Adipose tissue (tissue), 3 donors: ENCODE data around the gene ALAS1. TPM values are rescaled to one million over a fixed set of nuclear protein-coding genes. Genes with fewer than 3 reads are reported as not detected.
A peak's percentile ranks its signal among the peaks of the same experiment; 100 is the strongest.

ENCODE experiments used
- H3K27ac ChIP-seq: one replicate; pipeline ENCODE4 v1.5.1; 2013; ENCODE audit warnings: low read depth, low read length
- WGBS, 3 donors: extraction: QIAGEN DNeasy Blood & Tissue Kit; methylation state at CpG; one replicate each; pipeline ENCODE4 v1.1.7; 2013; 5-methylcytosine and 5-hydroxymethylcytosine counted together
- polyA plus RNA-seq, 3 donors: library from polyadenylated mRNA; stranded (reverse); fragments of 200-250 nt; gene quantifications; one replicate each; pipeline ENCODE4 v1.2.3, GENCODE V29; 2013
- donor health status: healthy with polysubstance abuse.
- donor health status: Bipolar disorder and iron deficiency.
- donor health status: healthy.

ALAS1 gene
- polyA plus RNA-seq, 3 donors = 17.1 to 70.8 (median 37.3) TPM

DNA sequence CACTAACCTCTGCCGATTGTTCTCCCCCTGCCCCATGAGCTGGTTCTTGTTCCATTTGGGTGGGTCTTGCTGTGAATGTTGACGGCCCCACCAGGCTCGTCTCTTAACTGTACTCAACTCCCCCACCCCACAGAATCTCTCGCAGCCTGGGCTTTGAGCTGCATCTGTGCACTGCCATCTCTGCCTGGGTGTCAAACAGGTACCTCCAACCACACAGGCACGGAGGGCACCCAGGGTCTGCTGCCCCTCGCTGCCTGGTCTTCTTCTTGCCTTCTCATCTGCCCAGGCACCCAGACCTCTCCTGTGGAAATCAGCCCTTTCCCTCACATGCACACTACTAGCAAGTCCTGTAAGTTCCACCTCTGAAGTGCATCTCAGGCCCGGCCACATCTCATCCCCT lies 17.4 kb downstream of the ALAS1 start:
- H3K27ac ChIP-seq = no peak overlapping the region
- 92 to 98% (median 93%) methylated on average over 7 of the region's 7 CpGs for WGBS, 3 donors

DNA sequence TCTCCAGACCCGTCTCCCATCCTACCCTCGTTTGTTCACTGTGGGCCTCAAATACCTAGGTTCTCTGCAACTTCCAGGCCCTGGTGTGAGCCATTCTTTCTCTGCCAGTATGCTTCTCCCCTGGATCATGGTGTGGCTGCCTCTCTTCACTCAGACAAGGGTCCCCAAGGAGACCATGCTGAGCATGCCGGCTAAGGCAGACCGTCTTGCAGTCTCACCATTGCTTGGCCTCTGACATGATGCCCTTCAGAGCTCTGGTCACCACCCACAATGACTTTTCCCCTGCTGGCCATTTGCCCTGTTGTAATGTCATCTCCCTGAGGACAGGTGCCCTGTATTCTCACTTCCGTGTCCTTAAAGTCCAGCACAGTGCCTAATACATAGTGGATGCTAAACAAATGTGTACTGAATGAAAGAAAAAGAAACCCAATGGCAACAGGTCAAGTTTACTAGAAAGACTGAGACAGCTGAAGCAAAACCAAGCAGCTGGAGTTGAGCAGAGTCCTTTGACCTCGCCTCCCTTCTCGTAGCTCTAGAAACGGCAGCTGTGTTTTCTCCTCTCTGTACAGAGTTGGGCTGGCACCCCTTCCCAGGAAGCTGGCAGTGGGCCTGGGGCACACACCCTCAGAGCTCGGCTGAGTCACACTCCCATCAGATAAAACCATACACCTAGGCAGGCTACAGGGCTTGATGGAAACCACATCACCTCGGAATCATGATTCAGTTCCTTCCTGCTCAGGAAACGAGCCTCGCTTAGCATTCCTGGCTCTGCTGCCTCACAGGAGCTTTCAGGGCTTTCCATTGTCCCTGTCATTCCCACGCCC lies 18.8 kb downstream of the ALAS1 start:
- 24 to 30% (median 26%) methylated on average over 13 of the region's 13 CpGs for WGBS, 3 donors
- H3K27ac ChIP-seq = peak overlapping the region; percentile 26

DNA sequence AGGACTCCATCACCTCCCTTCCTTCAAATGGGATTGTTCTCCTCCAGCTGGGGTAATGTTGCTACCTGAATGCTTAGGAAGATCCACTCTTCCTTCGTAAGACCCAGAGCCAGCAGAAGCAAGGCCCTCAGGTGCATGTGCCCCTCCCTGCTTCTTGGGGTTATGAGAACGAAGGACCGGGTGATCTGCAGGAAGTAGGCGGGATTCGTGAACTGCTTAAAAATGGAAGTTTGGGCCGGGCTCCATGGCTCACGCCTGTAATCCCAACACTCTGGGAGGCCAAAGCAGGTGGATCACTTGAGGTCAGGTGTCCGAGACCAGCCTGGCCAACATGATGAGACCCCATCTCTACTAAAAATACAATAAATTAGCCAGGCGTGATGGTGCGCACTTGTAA lies 19.4 kb downstream of the ALAS1 start:
- no peak overlapping the region for H3K27ac ChIP-seq
- WGBS, 3 donors = 54 to 82% (median 55%) methylated on average over 10 of the region's 10 CpGs

DNA sequence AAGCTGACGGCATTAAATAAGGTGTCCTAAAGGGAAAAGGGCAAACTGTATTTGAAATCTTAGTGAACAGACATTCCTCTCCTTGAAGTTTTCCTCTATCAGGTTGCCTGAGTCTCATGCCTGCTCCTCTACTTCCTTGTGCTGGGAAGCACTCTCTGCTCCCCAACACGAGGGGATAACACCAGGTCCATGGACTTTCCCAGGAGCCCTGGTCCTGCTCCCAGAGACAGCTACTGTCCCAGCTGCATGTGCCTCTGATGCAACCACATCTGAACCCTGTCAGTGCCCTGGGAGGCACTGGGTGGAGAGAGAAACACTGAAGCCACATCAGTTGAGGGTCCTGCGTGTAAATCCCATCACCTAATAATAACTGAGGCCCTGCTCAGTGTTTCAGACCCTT lies 20.1 kb downstream of the ALAS1 start:
- peak overlapping the region; percentile 34 for H3K27ac ChIP-seq

DNA sequence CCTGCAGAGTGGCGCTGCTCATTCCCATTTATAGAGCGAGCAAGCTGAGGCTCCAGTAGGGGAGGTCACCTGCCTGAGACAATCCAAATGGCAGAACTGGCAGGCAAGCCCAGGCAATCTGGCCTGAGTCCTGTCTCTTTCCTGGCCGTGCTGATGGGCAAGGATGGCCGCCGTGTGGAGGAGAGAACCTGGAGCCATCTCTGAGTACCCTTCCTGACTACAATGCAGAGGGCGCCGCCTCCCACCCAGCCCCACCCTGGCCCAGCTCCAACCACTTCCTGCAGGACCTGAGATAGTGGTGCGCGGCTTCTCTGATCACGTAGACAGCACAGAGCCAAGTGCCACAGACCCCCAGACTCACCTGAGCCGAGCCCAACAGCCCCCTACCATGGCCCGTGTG lies 20.5 kb downstream of the ALAS1 start:
- WGBS, 3 donors = 52 to 77% (median 52%) methylated on average over 12 of the region's 12 CpGs
- H3K27ac ChIP-seq = peak overlapping the region; percentile 34

More for the DNA sequence above, 20.1 kb downstream of the ALAS1 start:
- 53 to 83% (median 65%) methylated on average over 3 of the region's 3 CpGs for WGBS, 3 donors

DNA sequence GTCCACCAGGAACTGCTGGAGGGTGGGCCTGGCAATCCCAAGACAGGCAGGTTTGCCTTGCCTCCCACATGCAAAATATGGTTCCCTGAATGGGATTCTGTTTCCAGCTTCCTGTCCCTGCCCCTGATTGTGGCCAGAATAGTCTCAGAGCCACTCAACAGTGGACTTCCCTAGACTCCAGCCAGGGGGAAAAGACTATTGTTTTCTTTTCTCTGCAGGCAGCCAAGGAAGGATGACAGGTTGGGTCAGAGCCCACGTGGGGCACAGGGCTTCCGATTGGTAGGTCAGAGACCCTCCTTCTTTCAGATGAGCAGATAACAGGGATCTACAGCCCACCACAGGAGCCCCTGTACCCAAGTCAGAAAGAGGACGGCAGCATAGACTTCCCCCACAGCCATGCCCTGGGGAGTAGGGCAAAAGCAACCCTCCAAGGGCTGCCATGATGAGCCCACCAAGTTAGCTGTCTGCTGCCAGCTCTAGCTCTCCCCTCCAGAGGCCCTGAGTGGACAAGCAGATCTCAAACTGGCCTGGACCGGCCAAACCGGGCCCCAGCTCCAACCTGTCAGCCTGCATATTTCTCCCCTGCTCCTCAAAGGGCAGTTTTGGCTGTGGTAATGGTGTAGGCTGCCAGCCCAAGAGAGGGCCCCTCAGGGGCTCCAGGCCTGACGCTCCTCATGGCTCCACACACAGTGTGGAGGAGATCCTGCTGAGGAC lies 21.1 kb downstream of the ALAS1 start:
- WGBS, 3 donors = 59 to 70% (median 64%) methylated on average over 6 of the region's 6 CpGs
- no peak overlapping the region for H3K27ac ChIP-seq

DNA sequence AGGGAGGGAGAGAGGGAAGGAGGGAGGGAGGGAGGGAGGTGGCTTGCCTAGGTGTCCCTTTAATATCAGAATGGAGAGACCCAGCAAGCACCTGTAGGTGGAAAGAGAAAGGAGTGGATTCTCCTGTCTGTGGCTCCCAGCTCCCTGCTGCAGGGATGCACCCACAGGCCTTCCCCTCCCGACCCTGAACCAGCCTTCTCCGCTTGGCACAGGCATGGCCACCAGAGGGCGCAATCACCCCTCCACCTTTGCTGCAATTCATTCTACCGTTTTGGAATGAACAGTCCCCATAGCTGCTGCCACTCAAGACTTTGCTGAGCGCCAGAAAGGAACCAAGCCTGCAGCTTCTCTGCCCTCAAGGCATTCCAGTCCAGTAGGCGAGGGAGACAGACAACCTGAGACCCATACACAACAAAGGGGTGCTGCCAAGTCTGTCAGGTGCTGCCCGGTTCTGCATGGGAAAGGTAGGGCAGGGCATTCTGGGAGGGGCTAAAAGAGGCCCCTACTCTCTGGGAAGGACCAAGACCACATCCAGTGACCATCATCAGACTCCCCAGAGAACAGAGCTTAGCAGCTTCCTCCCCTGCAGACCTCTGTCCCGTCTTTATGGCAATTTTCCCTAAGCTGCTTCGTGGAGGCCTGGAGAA lies 22.5 kb downstream of the ALAS1 start:
- WGBS, 3 donors = 29 to 35% (median 32%) methylated on average over 9 of the region's 9 CpGs
- no peak overlapping the region for H3K27ac ChIP-seq

DNA sequence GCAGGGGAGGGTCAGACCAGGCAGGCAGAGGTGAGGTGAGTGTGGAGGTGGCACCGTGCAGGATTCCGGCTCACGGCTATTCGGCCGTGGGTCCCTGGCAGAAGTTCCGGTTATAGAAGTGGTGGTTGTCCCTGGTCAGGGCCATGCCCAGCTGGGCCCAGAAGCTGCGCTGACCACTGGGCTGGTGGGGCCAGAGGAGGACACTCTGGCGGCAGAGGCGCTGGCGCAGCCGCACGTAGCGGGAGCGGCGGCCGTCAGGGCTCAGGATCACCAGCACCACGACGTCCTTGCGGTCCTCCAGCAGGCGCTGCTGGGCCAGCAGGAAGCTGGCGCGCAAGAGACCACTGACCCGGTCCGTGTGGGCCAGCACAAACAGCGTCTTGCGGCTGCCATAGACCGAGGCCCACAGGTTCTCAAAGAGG lies 23.2 kb downstream of the ALAS1 start:
- no peak overlapping the region for H3K27ac ChIP-seq
- WGBS, 3 donors = 91 to 96% (median 94%) methylated on average over 26 to 27 of the region's 27 CpGs

DNA sequence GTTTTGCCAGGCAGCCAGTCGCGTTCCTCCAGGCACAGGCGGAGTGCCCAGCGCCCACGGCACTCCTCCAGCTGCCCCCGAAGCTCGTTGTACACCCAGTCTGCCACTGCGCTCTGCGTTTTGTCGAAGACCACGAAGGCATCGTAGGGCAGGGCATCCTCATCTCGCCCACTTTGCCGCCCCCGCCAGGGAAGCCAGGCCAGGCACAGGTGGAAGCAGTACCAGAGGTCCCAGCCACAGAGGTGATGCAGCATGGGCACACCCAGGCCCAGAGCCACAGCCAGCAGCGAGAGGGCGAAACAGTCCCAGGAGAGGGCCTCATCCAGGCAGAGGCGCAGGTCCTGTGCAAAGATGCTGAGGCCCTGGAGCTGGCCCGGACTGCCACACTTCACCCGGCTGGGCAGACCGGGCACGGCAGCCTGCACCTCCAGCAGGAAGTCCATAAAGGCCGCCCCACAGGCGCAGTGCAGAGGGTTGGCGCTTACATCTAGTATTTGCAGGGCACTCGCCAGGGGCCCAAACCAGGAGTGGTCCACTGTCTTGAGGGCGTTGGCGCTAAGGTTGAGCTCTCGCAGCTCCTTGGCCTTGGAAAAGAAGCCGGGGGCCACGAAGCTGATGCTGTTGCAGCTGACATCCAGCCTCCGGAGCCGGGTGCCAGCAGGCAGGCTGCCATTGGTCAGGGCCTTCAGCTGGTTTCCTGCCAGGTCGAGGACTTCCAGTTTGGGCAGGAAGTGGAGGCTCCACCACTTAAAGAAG lies 23.8 kb downstream of the ALAS1 start:
- WGBS, 3 donors = 75 to 87% (median 80%) methylated on average over 34 of the region's 34 CpGs
- no peak overlapping the region for H3K27ac ChIP-seq

DNA sequence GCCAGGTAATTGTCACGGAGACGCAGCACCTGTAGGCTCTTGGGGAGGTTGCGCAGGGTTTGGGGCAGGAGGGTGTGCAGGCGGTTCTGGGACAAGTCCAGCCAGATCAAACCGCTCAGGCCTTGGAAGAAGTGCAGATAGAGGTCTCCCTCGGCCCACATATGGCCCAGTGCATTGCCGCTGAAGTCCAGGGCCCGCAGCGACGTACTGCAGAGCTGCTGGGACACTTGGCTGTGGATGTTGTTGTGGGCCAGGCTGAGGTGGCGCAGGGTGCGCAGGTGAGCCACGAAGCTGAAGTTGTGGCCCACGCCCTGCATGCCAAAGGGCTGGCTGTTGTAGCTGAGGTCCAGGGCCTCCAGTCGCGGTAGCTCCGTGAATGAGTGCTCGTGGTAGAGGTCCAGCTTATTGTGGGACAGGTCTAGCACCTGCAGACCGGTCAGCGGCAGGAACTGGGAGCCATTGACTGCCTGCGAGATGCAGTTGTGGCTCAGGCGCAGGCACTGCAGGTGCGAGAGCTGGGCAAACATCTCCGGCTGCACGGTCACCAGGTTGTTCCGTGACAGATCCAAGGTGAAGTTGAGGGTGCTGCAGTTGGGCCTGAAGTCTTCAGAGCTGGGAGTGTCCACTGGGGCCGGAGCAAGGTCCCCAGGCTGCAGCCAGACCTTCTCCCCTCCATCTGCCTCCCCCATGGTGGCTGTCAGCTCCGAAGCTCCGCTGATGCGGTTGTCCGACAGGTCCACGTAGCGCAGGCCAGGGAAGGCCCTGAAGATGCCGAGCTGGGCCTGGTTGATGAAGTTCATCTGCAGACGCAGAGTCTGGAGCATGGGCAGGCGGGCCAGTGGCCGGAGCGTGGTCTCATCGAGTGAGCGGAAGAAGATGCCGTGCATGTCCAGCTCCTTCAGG lies 24.6 kb downstream of the ALAS1 start:
- H3K27ac ChIP-seq = no peak overlapping the region
- WGBS, 3 donors = 86 to 94% (median 89%) methylated on average over 39 to 41 of the region's 41 CpGs

DNA sequence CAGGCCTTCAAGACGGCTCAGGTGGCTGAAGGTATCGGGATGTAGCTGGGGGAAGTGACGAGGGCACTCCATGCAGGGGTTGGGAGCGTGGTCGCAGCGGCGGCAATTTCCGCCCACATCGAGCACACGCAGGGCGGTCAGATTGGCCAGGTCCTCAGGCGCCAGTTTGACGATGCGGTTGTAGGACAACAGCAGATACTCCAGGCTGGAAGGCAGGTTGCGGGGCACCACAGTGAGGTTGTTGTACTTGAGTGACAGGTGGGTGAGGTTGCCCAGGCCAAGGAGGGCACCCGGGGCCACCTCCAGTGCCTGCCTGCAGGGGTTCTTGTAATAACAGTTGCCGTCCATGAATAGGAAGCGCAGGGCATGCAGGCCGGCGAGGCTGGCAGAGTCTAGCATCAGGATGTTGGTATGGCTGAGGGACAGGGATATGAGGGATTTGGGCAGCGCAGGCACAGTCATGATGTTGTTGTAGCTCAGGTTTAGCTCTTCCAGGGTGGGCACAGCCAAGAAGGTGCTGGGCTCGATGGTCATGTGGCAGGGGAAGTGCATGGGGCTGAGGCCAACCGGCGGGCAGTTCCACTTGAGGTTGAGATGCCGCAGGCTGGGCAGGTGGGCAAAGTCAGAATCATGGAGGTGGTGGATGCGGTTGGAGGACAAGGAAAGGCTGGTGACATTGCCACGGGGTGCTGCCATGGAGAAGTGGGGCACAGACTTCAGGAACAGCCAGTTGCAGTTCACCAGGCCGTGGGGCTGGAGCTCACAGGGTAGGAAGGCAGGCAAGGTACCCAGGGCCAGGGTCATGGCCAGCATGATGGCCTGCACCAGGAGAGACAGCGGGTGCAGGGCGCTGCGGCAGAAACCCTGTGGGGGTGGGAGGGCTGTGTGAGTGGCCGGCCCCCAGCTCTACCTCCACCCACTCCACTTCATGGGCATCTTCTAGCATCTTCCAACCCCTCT lies 25.8 kb downstream of the ALAS1 start:
- H3K27ac ChIP-seq = no peak overlapping the region
- 93 to 96% (median 94%) methylated on average over 31 to 32 of the region's 32 CpGs for WGBS, 3 donors

DNA sequence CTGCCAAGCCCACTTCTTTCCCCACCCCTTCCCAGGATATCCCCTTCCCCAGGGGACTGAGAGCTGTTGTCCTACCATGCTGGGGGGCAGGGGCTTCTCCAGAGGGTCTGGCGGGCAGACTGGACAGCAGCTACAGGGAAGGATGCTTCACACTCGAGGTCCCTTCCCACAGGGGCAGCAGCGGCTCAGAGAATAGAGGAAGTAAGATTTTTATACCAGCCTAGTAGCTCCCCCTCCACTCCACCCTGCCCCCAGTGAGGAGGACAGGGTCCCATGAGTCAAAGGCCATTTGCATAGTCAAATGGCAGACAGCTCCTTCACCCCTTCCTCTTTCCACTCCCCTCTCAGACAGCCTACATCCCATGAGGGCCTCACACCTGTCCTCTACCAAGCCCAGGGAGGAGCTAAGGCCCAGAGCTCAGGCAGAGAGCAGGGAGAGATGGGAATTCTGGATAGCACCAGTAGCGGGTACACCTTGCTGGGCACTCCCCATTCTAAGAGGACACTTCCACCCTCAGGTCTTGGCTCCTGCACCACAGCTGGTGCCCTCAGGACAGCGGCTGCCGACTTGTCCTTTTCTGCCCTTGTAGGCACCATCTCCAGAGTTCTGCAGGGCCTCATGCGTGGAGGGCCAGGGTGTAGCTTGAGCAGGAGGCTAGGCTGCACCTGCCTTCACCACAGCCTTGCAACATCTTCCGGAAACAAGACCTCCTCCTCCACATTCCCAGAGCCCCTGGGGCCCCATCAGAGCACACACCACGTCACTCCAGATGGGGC lies 27.7 kb downstream of the ALAS1 start, which contains the start of gene TLR9:
Gene TLR9, minus strand, starts transcription at position 194 of the 777 bp plus-strand sequence. Its CDS starts 116 bp downstream, at position 78.
- no peak within 1 kb of the TSS for H3K27ac ChIP-seq
- 47 to 77% (median 50%) methylated on average over 9 of the region's 9 CpGs for WGBS, 3 donors

DNA sequence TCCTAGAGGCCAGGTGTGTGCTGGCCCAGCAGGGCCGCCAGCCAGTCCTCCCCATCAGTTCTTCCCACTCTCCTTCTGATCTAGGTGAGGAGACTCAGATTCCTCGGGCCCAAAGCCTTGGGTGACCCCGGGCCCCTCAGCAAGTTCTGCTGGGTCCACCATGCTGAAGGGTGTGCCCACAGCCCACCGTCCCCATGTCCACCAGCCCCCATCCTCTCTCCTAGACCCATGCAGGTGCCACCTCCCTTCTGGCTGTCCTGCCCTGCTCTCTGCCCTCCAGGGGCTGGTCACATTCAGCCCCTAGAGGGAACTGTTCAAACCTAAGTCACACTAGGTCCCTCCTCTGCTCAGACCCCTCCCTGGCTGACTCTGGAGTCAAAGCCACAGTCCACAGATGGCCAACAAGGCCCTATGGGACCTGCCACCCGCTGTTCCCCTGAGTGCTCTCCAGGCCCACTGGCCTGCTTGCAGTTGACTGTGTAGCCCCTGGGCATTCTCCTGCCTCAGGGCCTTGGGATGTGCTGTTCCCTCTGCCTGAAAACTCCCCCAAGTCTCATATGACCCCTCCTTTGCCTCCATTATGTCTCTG lies 28.4 kb downstream of the ALAS1 start:
- 73 to 90% (median 74%) methylated on average over 5 of the region's 5 CpGs for WGBS, 3 donors
- H3K27ac ChIP-seq = no peak overlapping the region

DNA sequence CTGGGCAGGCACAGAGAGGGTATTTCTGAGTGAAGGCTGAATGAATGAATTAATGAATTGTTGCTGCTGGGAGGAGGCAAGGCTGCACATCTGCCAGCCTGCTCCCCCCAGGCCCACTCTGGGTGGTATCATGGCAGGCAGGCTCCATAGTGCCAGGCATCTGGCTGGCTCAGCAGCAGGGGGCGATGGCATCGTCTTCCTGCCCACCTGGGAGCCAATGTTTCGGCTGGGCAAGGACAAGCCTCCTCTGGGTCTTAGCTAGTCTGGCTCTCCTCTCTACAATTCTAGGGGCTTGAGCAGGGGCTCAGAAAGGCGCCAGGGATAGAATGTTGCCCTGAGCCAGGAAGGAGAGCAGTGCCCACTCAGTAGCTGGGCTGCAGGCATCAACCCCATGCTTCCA lies 29.2 kb downstream of the ALAS1 start:
- 75 to 92% (median 82%) methylated on average over 4 of the region's 4 CpGs for WGBS, 3 donors
- H3K27ac ChIP-seq = no peak overlapping the region

DNA sequence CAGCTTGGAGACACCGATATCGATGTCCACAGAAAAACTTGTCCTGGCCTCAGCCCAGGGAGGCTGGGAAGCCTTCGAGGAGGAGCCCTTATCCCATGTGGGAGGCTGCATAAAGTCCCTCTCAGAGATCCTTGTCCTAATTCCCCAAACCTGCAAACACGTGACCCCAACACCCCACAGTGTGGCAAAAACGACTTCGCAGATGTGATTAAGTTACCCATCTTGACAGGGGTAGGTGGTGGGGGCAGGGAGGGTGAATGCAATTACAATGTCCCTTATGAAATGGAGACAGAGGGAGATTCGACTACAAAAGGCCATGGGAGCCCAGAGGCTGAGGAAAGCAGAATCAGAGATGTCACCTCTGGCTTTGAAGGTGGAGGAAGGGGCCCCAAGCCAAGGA lies 29.8 kb downstream of the ALAS1 start:
- H3K27ac ChIP-seq = no peak overlapping the region
- 73 to 81% (median 79%) methylated on average over 7 of the region's 7 CpGs for WGBS, 3 donors
